ENCODE results near the gene RNASEH2A. TPM values are rescaled to one million over a fixed set of nuclear protein-coding genes. Genes with fewer than 3 reads are reported as not detected.

Gene RNASEH2A
- 33.0 TPM for polyA plus RNA-seq (2012; ENCODE audit: missing spikeins)

DNA sequence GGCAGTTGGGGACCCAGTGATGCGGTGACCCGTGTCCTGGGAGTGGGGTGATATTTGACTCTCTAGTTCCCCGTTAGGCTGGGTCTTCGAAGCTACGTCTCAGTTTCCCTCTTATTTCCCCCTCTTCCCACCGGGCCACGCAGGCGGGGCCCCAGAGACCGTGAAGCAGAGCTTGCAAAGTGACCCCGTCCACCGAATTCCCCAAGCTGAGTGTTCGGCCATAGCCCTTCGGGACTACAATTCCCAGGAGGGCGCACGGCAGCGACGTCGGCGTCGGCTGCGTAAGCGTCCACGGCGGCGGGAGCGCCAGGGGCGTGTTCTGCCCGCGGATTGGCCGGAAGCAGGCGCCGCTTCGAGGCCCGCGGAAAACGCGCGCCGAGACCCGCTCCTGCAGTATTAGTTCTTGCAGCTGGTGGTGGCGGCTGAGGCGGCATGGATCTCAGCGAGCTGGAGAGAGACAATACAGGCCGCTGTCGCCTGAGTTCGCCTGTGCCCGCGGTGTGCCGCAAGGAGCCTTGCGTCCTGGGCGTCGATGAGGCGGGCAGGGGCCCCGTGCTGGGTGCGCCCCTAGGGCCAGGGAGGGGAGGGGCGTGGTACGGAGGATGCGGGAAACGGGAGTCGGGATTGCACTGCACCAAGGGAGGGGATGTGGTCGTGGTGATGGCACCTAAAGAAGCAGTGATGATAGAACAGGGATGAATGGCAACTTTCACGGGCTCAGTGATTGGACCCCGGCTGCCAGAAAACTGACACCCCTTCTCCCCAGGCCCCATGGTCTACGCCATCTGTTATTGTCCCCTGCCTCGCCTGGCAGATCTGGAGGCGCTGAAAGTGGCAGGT, at the start of gene RNASEH2A:
Gene RNASEH2A (plus strand): TSS at position 343 of the 840 bp plus-strand sequence. CDS start 90 bp downstream, at position 433.
- DNase-seq (ENCODE audit: insufficient read length) (peak; percentile 98), FAIRE-seq (peak; percentile 98)
- TF ChIP-seq TAF1 (IDR thresholded peaks at IDR 0.05; ENCODE audit: borderline replicate concordance, low read depth, low read length) (0 out of 2 replicates have a peak, but pooled peaks have one; percentile 34), POLR2AphosphoS5 (IDR thresholded peaks at IDR 0.05; ENCODE audit: low read depth, low read length) (peak; percentile 63), POLR2A (IDR thresholded peaks at IDR 0.05; ENCODE audit: low read depth, low read length) (peak; percentile 83)

DNA sequence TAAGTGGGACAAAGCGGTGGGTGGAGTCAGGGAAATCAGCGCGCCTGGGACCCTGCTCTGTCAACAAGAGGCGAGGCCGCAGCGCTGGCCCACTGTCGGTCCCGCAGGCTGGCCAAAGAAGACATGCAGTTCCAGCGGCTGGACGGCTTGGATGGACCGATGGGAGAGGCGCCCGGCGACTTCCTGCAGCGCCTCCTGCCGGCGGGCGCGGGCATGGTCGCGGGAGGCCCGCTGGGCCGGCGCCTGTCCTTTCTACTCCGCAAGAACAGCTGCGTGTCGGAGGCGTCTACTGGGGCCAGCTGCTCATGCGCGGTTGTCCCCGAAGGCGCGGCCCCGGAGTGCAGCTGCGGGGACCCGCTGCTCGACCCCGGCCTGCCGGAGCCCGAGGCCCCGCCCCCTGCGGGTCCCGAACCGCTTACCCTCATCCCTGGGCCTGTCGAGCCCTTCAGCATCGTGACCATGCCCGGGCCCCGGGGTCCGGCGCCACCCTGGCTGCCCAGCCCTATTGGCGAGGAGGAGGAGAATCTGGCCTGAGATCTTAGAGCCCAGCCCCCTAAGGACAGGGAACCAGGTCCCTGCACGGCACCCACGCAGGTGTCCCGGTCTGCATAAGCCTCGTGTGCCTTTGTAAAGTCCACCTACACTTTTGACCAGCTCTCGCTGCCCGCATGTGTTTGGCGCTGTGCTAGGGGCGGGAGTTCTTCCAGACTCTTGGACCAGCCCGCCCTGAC, 48.7 kb upstream of the RNASEH2A start:
- FAIRE-seq (peak; percentile 64), DNase-seq (ENCODE audit: insufficient read length) (peak; percentile 83)
- TF ChIP-seq POLR2A (IDR thresholded peaks at IDR 0.05; ENCODE audit: low read depth, low read length), result no peak
- no peak for TF ChIP-seq POLR2AphosphoS5 (IDR thresholded peaks at IDR 0.05; ENCODE audit: low read depth, low read length)
- TF ChIP-seq TAF1 (IDR thresholded peaks at IDR 0.05; ENCODE audit: borderline replicate concordance, low read depth, low read length), result no peak

DNA sequence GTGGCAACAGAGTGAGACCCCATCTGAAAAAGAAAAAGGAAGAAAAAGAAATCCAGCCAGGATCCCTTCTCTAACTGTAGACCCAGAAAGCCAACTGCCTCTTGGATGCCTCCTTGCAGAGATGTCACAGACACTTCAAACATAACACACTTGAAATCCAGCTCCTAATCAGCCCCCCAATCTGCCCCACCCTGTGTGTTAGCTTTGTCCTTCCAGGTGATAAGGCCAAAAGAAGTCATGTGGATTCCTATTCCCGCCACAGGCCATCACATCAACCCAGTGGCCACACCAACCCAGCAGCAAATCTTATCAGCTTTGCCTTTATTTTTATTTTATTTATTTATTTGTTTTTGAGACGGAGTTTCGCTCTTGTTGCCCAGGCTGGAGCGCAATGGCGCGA, 46.7 kb upstream of the RNASEH2A start:
- FAIRE-seq, result no peak
- TF ChIP-seq POLR2AphosphoS5 (IDR thresholded peaks at IDR 0.05; ENCODE audit: low read depth, low read length) (no peak), POLR2A (IDR thresholded peaks at IDR 0.05; ENCODE audit: low read depth, low read length) (no peak), TAF1 (IDR thresholded peaks at IDR 0.05; ENCODE audit: borderline replicate concordance, low read depth, low read length) (no peak)

DNA sequence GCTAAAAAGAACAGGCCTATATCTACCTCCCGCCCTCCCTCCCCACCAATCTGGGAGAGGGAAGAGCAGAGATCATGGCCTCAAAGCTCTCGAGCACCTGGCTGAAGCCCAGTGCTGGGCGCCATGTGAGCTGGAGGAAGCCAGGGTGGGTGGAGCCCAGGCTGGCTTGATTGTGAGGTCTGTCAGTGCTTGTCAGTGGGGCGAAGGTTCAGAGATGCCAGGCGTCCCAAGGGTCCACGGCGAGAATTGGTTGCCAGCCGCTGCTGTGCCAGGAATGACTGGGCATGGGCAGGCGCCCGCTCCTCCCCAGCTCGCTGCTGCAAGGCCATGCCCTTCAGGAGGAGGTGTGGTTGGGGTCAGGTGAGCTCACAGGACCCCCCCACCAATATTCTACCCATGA, 43.3 kb upstream of the RNASEH2A start:
- TF ChIP-seq TAF1 (IDR thresholded peaks at IDR 0.05; ENCODE audit: borderline replicate concordance, low read depth, low read length) (no peak), POLR2AphosphoS5 (IDR thresholded peaks at IDR 0.05; ENCODE audit: low read depth, low read length) (no peak), POLR2A (IDR thresholded peaks at IDR 0.05; ENCODE audit: low read depth, low read length) (no peak)
- FAIRE-seq (no peak), DNase-seq (ENCODE audit: insufficient read length) (no peak)

More for the DNA sequence above, 46.7 kb upstream of the RNASEH2A start:
- DNase-seq (ENCODE audit: insufficient read length), result no peak

DNA sequence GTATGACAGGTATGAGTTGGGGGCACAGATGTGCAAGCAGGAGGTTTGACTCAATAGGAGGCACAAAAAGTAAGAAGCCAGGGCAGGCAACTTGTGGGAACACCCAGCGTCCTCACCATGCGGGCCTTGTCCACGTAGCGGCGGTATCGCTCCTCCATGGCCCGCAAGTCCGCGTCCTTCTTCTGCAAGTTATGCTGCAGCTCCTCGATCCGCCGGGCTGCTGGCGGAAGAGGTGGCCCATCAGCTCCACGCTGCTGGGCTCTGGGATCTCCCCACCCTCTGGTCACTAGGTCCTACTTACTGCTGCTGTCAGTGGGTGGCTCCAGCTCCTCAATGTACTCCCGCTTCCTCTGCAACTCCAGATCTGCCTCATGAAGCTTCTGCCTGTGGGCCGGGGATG, 41.7 kb upstream of the RNASEH2A start:
- TF ChIP-seq POLR2A (IDR thresholded peaks at IDR 0.05; ENCODE audit: low read depth, low read length) (no peak), POLR2AphosphoS5 (IDR thresholded peaks at IDR 0.05; ENCODE audit: low read depth, low read length) (no peak), TAF1 (IDR thresholded peaks at IDR 0.05; ENCODE audit: borderline replicate concordance, low read depth, low read length) (no peak)
- DNase-seq (ENCODE audit: insufficient read length) (no peak), FAIRE-seq (no peak)

DNA sequence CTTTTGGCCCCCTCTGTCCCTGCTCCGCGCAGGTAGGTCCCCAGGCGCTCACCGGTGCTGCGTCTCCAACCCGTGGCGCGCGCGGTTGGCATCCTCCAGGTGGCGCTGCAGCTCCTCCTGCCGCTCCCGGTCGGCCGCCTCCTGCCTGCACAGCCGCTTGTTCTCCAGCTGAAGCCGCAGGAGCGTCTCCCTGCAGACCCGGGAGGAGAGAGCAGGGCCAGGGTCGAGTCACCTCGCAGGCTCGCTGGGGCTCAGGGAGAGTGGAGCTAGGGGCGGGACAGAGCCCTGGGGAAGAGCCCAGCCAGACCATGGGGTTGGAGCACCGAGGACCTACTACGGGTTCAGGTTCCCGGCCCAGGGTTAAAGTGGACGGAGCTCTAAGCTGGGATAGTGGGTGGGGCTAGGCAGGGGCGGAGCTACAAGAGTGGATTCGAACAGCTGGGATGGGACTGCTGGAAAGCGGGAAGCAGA, 40.3 kb upstream of the RNASEH2A start:
- peak; percentile 95 for FAIRE-seq
- TF ChIP-seq TAF1 (IDR thresholded peaks at IDR 0.05; ENCODE audit: borderline replicate concordance, low read depth, low read length), result no peak
- no peak for TF ChIP-seq POLR2AphosphoS5 (IDR thresholded peaks at IDR 0.05; ENCODE audit: low read depth, low read length)
- TF ChIP-seq POLR2A (IDR thresholded peaks at IDR 0.05; ENCODE audit: low read depth, low read length), result no peak
- peak; percentile 90 for DNase-seq (ENCODE audit: insufficient read length)

DNA sequence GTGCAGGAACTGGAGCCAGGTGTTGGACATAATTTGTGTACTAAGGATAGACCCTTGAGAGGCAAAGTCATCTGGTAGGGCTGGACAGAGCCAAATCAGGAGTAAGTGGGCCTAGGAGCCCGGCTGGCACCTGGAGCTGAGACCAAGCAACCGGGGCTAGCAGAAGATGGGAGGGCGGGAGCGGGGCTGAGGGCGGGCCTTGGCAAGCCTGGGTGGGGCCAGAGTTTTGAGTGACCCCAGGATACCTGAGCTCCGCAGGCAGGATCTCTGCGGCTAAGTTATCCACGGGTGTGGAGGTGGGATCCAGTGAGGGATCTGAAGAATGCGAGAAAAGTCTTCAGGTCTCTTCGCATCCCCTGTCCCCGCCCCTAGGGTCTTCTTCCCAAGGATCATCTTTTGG, 39.2 kb upstream of the RNASEH2A start:
- no peak for TF ChIP-seq POLR2A (IDR thresholded peaks at IDR 0.05; ENCODE audit: low read depth, low read length)
- TF ChIP-seq TAF1 (IDR thresholded peaks at IDR 0.05; ENCODE audit: borderline replicate concordance, low read depth, low read length), result no peak
- no peak for TF ChIP-seq POLR2AphosphoS5 (IDR thresholded peaks at IDR 0.05; ENCODE audit: low read depth, low read length)
- no peak for FAIRE-seq

DNA sequence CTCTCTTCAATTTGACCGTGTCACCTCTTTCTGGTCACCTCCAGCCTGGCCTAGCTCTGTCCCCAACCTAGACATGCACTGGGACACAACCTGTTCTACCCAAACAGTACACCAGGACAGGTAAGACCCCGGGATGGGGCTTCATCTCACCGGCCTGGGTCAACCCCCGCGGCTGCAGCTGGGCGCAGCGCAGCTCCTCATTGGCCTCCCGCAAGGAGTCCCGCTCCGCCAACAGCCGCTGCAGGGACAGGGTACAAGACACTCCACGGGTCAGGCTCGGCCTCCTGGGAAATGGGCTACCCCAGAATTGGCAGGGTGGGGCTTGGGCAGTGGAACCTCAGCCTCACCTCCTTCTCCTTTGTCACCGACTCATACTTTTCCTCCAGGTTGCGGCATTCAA, 38.7 kb upstream of the RNASEH2A start:
- DNase-seq (ENCODE audit: insufficient read length), result no peak
- FAIRE-seq, result no peak
- TF ChIP-seq POLR2A (IDR thresholded peaks at IDR 0.05; ENCODE audit: low read depth, low read length), result no peak

More for the DNA sequence above, 39.2 kb upstream of the RNASEH2A start:
- no peak for DNase-seq (ENCODE audit: insufficient read length)

DNA sequence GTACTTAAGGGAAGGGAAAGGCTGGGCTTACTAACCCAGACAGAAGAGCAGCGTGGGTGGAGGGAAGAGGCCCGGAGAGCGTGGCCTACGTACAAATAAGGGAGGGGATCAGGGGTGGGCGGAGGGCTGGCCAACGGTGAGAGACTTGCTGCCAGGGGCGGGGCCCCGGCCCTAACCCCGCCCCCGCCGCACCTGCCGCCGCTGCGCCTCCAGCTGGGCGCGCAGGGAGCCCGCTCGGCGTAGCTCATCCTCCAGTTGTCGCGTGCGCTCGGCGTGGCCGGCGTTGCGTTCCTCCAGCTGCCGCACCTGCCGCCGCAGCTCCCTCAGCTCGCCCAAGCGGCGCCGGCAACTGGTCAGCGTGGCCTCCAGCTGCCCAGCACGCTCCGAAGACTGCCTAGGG, 36.7 kb upstream of the RNASEH2A start:
- DNase-seq (ENCODE audit: insufficient read length) (no peak), FAIRE-seq (no peak)
- TF ChIP-seq POLR2A (IDR thresholded peaks at IDR 0.05; ENCODE audit: low read depth, low read length) (no peak), TAF1 (IDR thresholded peaks at IDR 0.05; ENCODE audit: borderline replicate concordance, low read depth, low read length) (no peak), POLR2AphosphoS5 (IDR thresholded peaks at IDR 0.05; ENCODE audit: low read depth, low read length) (no peak)

DNA sequence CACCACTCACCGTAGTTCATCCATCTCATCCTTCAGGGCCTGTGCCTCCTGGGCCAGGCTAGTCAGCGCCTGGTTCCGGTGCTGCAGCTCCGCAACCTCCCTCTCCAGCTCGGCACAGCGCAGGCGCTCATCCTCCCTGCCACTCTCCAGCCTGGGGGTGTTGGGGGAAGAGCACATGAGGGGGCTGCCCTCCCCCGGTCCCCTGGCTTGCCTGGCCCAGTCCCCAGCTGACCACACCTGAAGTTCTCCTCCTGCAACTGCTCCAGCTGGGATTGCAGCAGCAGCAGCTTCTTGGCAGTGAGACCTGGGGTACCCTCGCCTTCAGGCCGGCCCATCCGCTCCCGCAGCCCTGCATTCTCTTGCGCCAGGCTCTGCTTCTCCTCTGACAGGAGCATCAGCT, 35.5 kb upstream of the RNASEH2A start:
- no peak for FAIRE-seq
- DNase-seq (ENCODE audit: insufficient read length), result no peak
- TF ChIP-seq TAF1 (IDR thresholded peaks at IDR 0.05; ENCODE audit: borderline replicate concordance, low read depth, low read length), result no peak
- no peak for TF ChIP-seq POLR2A (IDR thresholded peaks at IDR 0.05; ENCODE audit: low read depth, low read length)
- no peak for TF ChIP-seq POLR2AphosphoS5 (IDR thresholded peaks at IDR 0.05; ENCODE audit: low read depth, low read length)

DNA sequence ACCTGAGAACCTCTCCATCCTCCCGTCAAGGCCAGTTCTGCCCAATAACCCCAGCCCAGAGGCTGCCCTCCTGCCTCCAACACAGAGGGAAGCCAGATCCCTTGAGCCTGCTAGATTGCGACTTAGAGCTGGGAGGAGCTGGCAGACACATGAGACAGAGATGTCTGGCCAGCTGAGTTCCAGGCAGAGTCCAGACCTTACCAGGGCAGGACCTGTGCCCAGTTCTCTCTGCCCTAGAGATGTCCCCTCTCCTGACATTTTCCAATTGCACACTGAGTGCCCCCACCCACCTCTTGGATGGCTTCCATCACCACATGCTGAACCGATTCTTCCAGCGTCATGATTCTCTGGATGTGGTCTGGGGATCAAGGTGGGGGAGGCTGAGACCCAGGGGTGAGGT, 34.1 kb upstream of the RNASEH2A start:
- FAIRE-seq (no peak), DNase-seq (ENCODE audit: insufficient read length) (no peak)
- TF ChIP-seq POLR2AphosphoS5 (IDR thresholded peaks at IDR 0.05; ENCODE audit: low read depth, low read length) (no peak), POLR2A (IDR thresholded peaks at IDR 0.05; ENCODE audit: low read depth, low read length) (no peak), TAF1 (IDR thresholded peaks at IDR 0.05; ENCODE audit: borderline replicate concordance, low read depth, low read length) (no peak)

All from GM12892 (cell line).